SK-N-SH treated with all-trans-retinoic acid at 6 μM for 48 hours (cell line): ENCODE measurements around the gene SLC28A2.

Source experiments
- OSR1 ChIP-seq: fragments of 250-450 bp; sonication (Bioruptor Pico); IDR thresholded peaks from 2 replicates; pipeline ENCODE4 v1.8.0; 2022; ENCODE audit warnings: moderate library complexity, mild to moderate bottlenecking, inconsistent platforms
- PATZ1 ChIP-seq: fragments of 250-450 bp; sonication (Bioruptor Pico); IDR thresholded peaks from 2 replicates; pipeline ENCODE4 v1.8.0; 2020; ENCODE audit warnings: mild to moderate bottlenecking, moderate library complexity, borderline replicate concordance
- ZC3H10 ChIP-seq: fragments of 250-450 bp; sonication (Bioruptor Pico); IDR thresholded peaks from 2 replicates; pipeline ENCODE4 v1.5.1; 2021; ENCODE audit warnings: mild to moderate bottlenecking, moderate library complexity
- ZFP30 ChIP-seq: fragments of 450-650 bp; formaldehyde crosslinking; IDR thresholded peaks from 2 replicates; pipeline ENCODE4 v1.5.0; 2022; ENCODE audit warnings: mild to moderate bottlenecking, moderate library complexity
- ZNF8 ChIP-seq: fragments of 450-650 bp; formaldehyde crosslinking; IDR thresholded peaks from 2 replicates; pipeline ENCODE4 v1.5.0; 2020; ENCODE audit warnings: mild to moderate bottlenecking, moderate library complexity
- TF ChIP-seq, protein P1 (sequence below): fragments of 250-450 bp; sonication (Bioruptor Pico); IDR thresholded peaks from 2 replicates; pipeline ENCODE4 v1.5.1; 2021; ENCODE audit warnings: mild to moderate bottlenecking, moderate library complexity

- TF ChIP-seq, protein P1, sequence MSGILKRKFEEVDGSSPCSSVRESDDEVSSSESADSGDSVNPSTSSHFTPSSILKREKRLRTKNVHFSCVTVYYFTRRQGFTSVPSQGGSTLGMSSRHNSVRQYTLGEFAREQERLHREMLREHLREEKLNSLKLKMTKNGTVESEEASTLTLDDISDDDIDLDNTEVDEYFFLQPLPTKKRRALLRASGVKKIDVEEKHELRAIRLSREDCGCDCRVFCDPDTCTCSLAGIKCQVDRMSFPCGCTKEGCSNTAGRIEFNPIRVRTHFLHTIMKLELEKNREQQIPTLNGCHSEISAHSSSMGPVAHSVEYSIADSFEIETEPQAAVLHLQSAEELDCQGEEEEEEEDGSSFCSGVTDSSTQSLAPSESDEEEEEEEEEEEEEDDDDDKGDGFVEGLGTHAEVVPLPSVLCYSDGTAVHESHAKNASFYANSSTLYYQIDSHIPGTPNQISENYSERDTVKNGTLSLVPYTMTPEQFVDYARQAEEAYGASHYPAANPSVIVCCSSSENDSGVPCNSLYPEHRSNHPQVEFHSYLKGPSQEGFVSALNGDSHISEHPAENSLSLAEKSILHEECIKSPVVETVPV (CRISPR knock-in tag) = no peak
- TF ChIP-seq ZFP30 (CRISPR knock-in tag) (no peak), ZC3H10 (no peak), OSR1 (CRISPR knock-in tag) (no peak), PATZ1 (CRISPR knock-in tag) (no peak), ZNF8 (no peak)
Observed at GRCh38 chr15:45228931-45229330, 23.1 kb upstream of the SLC28A2 start.
